AG10803 (cell line): Measurements from ENCODE around the gene ZNF830.
A peak's percentile ranks its signal among the peaks of the same experiment; 100 is the strongest.

Source experiments
- DNase-seq: peaks from one replicate; pipeline ENCODE4 v3.0.0; 2010; ENCODE audit warnings: low read depth
- H3K4me3 ChIP-seq: 2 replicates; pipeline ENCODE4 v1.5.1; 2011; ENCODE audit warnings: mild to moderate bottlenecking, low read length, control low read depth
- TF ChIP-seq, protein P1 (sequence below): conservative IDR thresholded peaks from 2 replicates; pipeline ENCODE4 v1.5.1; 2011; ENCODE audit warnings: mild to moderate bottlenecking, low read length, control low read depth, inconsistent platforms

ZNF830 gene, protein sequence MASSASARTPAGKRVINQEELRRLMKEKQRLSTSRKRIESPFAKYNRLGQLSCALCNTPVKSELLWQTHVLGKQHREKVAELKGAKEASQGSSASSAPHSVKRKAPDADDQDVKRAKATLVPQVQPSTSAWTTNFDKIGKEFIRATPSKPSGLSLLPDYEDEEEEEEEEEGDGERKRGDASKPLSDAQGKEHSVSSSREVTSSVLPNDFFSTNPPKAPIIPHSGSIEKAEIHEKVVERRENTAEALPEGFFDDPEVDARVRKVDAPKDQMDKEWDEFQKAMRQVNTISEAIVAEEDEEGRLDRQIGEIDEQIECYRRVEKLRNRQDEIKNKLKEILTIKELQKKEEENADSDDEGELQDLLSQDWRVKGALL

DNA sequence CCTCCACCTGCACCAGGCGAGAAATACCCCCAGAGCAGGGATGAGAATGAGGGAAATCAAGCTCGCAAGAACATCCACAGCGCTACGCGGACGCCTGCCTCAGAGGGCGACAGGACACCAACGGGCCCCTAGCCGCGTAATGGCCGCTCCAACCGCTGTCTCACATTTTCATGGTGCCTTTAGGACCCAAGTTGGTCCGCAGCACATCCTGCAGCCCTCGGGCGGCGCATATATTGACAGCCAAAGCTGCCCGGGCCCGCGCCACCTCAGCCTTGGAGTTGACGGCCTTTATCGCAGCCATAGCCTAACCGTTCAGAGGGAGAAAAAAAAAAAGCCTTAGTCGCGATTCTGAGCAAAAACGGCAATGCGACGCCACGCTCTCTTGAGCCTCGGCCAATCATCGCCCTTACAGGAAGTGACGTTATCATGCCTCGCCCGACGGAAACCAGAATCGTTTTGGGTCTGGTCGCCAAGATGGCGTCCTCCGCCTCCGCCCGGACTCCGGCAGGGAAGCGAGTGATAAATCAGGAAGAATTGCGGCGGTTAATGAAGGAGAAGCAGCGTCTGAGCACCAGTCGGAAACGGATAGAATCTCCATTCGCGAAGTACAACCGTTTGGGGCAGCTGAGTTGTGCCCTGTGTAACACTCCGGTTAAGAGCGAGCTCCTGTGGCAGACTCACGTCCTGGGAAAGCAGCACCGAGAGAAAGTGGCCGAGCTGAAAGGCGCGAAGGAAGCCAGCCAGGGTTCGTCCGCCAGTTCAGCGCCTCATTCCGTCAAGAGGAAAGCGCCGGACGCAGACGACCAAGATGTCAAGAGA is at the start of gene ZNF830, which contains the start of gene CCT6B:
Gene ZNF830, plus strand, starts transcription at position 448 of the 819 bp plus-strand sequence. Its CDS starts 27 bp downstream, at position 475.
Gene CCT6B, minus strand, starts transcription at position 368 of the 819 bp plus-strand sequence. Its CDS starts 67 bp downstream, at position 301.
- TF ChIP-seq, protein P1, sequence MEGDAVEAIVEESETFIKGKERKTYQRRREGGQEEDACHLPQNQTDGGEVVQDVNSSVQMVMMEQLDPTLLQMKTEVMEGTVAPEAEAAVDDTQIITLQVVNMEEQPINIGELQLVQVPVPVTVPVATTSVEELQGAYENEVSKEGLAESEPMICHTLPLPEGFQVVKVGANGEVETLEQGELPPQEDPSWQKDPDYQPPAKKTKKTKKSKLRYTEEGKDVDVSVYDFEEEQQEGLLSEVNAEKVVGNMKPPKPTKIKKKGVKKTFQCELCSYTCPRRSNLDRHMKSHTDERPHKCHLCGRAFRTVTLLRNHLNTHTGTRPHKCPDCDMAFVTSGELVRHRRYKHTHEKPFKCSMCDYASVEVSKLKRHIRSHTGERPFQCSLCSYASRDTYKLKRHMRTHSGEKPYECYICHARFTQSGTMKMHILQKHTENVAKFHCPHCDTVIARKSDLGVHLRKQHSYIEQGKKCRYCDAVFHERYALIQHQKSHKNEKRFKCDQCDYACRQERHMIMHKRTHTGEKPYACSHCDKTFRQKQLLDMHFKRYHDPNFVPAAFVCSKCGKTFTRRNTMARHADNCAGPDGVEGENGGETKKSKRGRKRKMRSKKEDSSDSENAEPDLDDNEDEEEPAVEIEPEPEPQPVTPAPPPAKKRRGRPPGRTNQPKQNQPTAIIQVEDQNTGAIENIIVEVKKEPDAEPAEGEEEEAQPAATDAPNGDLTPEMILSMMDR: no peak

DNA sequence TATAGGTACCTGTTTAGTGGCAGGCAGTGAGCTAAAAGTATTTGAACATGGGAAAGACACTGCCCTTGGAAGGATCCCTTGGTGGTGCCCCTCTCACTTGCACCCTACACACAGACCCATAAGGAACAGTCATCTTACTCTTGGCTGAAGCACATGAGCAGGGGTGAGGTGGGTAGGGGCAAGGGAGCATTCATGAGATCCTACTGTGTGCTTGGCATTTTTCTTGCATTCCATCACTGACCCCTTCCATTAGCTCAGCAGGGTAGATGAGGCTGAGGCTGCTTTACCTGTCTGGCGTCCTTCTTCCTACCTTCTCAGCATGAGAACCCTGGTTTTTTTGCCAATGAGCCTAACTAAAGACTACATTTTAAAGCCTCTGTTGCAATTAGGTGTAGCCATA is 48.3 kb upstream of the ZNF830 start:
- H3K4me3 ChIP-seq: no peak overlapping the region
- DNase-seq: no peak
- TF ChIP-seq, protein P1: no peak

More for the DNA sequence above, at the start of gene ZNF830, which contains the start of gene CCT6B:
- peak within 1 kb of the TSS; percentile 99 for H3K4me3 ChIP-seq
- peak; percentile 93 for DNase-seq

DNA sequence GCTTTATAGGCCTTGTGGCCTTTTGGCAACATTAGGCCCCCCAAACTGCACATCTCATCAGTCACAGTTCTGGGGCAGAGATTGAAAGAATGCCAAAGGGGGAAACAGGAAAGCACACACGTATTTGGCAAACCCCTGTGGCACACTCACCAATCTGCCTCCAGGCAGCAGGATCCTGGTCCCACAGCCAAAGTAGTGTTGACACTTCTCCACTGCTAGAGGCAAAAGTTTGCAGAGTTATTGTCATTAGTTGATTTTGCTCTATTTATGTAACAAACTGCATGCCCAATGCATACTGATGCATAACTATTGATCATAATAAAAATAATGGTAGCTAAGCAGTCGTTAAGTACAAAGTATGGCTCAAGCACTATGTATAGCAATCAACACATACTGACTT is 45.2 kb upstream of the ZNF830 start:
- no peak for DNase-seq
- no peak overlapping the region for H3K4me3 ChIP-seq
- TF ChIP-seq, protein P1: no peak

DNA sequence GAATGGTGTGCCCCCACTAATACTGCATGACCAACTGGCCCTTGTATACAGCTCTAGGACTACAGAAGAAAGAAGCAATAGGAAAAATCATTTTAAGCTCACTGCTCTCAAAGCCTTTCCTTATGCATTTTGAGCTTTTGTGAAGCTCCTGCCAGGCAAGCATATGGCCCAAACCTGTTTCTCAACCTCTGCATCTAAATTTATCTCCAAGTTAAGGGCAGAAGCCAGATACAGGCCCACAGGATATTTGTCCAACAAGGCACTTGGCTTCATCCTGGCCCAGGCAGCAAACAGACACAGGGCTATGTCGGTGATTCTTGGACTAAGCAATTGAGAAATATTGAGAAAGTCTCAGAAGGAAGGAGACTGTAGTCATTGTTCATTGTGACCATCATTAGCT is 44.0 kb upstream of the ZNF830 start:
- H3K4me3 ChIP-seq: no peak overlapping the region
- DNase-seq: no peak
- TF ChIP-seq, protein P1: no peak

DNA sequence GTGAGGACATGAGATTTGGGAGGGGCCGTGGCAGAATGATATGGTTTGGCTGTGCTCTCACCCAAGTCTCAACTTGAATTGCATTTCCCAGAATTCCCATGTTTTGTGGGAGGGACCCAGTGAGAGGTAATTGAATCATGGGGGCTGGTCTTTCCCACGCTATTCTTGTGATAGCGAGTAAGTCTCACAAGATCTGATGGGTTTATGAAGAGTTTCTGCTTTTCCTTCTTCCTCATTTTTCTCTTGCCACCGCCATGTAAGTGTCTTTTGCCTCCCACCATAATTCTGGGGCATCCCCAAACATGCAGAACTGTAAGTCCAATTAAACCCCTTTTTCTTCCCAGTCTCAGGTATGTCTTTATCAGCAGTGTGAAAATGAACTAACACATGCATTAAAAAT is 40.7 kb upstream of the ZNF830 start:
- TF ChIP-seq, protein P1: no peak
- H3K4me3 ChIP-seq: no peak overlapping the region
- no peak for DNase-seq

DNA sequence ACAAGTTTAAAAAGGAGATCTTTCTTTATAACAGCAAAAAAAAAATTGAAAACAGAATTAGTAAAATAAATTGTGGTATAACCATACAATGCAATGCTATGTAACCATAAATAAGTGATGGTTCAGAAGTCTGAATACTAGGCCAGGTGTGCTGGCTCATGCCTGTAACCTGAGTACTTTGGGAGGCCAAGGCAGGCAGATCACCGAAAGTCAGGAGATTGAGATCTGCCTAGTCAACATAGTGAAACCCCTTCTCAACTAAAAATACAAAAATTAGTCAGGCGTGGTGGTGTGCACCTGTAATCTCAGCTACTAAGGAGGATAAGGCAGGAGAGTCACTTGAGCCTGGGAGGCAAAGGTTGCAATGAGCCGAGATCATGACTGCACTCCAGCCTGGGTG is 34.7 kb upstream of the ZNF830 start:
- no peak overlapping the region for H3K4me3 ChIP-seq
- TF ChIP-seq, protein P1: no peak
- DNase-seq: no peak
